Suprapubic skin (tissue), 4 donors: ENCODE results near the gene FASN. TPM values are rescaled to one million over a fixed set of nuclear protein-coding genes. Genes with fewer than 3 reads are reported as not detected.
"Not testable (repeated sequence)": the region's sequence is repeated elsewhere in the genome, so short reads cannot be mapped to it uniquely, and the experiment has no call there.

ENCODE experiments used
- DNase-seq, 2 donors: peaks; one replicate each; pipeline ENCODE4 v3.0.0-alpha.2; 2019; ENCODE audit warnings: low spot score in 2 of 2
- H3K27ac ChIP-seq: fragments of 200-600 bp; sonication (generic); one replicate; pipeline ENCODE4 v1.5.1; 2019
- H3K27me3 ChIP-seq: fragments of 200-600 bp; sonication (generic); one replicate; pipeline ENCODE4 v1.5.1; 2019
- H3K36me3 ChIP-seq: fragments of 200-600 bp; sonication (generic); one replicate; pipeline ENCODE4 v1.5.1; 2019
- H3K4me1 ChIP-seq: fragments of 200-600 bp; sonication (generic); one replicate; pipeline ENCODE4 v1.5.1; 2019
- H3K4me3 ChIP-seq: fragments of 200-600 bp; sonication (generic); one replicate; pipeline ENCODE4 v1.5.1; 2019; ENCODE audit warnings: mild to moderate bottlenecking
- H3K9me3 ChIP-seq: fragments of 200-600 bp; sonication (generic); one replicate; pipeline ENCODE4 v1.5.1; 2019
- EP300 ChIP-seq: sonication (generic); formaldehyde crosslinking; IDR thresholded peaks from one replicate; pipeline ENCODE4 v1.6.1; 2017; ENCODE audit warnings: antibody characterized with exemption
- POLR2A ChIP-seq, 2 donors: fragments of 450-650 bp; IDR thresholded peaks; one replicate each; pipeline ENCODE4 v1.6.1; 2017; ENCODE audit warnings: antibody characterized with exemption in 2 of 2, mild to moderate bottlenecking in 2 of 2, moderate library complexity in 2 of 2
- POLR2AphosphoS5 ChIP-seq, 3 donors: sonication (generic); formaldehyde crosslinking; IDR thresholded peaks; one replicate each; pipeline ENCODE4 v1.6.1; 2017; ENCODE audit warnings: antibody characterized with exemption in 3 of 3
- WGBS: methylation state at CpG from one replicate; pipeline ENCODE4 v1.1.5; 2018; 5-methylcytosine and 5-hydroxymethylcytosine counted together
- total RNA-seq, 4 donors: library from RNA; depleted of rRNA; stranded (reverse); fragments of >200 nt; gene quantifications; one replicate each; pipeline ENCODE4 v1.1.0, GENCODE V29; 2016
- TF ChIP-seq, protein P1 (sequence below), 2 donors: fragments of 200-600 bp in 1 of 2; fragments of 450-650 bp in 1 of 2; sonication (generic) in 1 of 2; IDR thresholded peaks; one replicate each; pipeline ENCODE4 v1.5.1; 2016 to 2019; ENCODE audit warnings: antibody characterized with exemption in 2 of 2, mild to moderate bottlenecking in 1 of 2, moderate library complexity in 1 of 2

FASN gene
- total RNA-seq, 4 donors from 2014 or later = 278 to 464 (median 359) TPM

DNA sequence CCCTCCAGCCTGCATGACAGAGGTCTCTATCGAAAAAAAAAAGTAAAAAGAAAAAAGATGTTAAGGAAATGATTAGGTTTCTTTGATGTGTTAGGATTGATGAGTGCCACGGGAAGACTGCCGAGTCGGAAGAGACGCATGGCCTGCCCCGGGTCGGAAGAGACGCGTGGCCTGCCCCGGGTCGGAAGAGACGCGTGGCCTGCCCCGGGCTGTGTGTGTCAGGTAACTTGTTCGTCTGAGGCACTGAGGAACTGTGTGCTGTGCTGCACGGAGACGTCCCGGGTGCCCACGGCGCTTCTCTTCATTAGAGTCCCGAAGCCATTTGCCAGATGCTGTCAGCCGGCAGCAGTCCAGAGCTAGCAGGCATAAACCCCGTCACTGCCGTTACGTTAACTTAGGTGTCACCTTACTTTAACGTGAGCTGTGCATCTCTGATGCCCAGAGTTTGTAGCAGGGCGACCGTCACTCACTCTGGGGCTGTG lies 40.5 kb upstream of the FASN start:
- DNase-seq = no peak

DNA sequence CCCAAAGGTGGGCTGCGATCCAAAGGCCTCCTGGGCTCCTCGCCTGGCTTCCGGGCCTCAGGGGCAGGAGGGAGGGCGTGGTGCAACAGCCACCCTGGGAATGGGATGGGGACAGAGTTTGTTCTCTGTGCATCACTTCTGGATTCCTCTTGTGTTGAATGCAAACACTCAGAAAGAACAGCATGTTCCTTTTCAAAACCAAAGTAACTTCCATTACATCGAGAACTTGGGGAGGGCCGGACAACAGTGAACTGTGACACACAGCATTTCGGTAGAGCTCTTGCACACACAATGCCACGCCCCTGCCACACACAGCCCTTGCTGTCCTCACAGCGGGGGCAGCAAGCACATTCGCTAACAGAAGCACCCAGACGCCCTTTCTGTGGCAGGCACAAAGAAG lies 36.1 kb upstream of the FASN start:
- 63% methylated on average over 11 of the region's 11 CpGs for WGBS
- peak overlapping the region; percentile 87 for H3K27ac ChIP-seq
- H3K36me3 ChIP-seq = no peaks in the 10 kb centered on the region
- peak; percentile 78 to 94 for DNase-seq
- H3K4me3 ChIP-seq = no peak overlapping the region
- H3K9me3 ChIP-seq = no peaks in the 10 kb centered on the region
- TF ChIP-seq POLR2A (IDR thresholded peaks at IDR 0.05) (no peak), EP300 (no peak), POLR2AphosphoS5 (IDR thresholded peaks at IDR 0.05) (peak in 2 of 3 donors; percentile 66 to 96)
- TF ChIP-seq, protein P1, sequence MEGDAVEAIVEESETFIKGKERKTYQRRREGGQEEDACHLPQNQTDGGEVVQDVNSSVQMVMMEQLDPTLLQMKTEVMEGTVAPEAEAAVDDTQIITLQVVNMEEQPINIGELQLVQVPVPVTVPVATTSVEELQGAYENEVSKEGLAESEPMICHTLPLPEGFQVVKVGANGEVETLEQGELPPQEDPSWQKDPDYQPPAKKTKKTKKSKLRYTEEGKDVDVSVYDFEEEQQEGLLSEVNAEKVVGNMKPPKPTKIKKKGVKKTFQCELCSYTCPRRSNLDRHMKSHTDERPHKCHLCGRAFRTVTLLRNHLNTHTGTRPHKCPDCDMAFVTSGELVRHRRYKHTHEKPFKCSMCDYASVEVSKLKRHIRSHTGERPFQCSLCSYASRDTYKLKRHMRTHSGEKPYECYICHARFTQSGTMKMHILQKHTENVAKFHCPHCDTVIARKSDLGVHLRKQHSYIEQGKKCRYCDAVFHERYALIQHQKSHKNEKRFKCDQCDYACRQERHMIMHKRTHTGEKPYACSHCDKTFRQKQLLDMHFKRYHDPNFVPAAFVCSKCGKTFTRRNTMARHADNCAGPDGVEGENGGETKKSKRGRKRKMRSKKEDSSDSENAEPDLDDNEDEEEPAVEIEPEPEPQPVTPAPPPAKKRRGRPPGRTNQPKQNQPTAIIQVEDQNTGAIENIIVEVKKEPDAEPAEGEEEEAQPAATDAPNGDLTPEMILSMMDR (IDR thresholded peaks at IDR 0.05) = no peak
- peaks cover 16% of the 10 kb centered on the region for H3K4me1 ChIP-seq
- no peaks in the 10 kb centered on the region for H3K27me3 ChIP-seq

More for the DNA sequence above, 40.5 kb upstream of the FASN start:
- Histone ChIP-seq H3K4me1 (peaks cover 11% of the 10 kb centered on the region), H3K36me3 (no peaks in the 10 kb centered on the region), H3K4me3 (no peak overlapping the region), H3K27ac (no peak overlapping the region), H3K27me3 (no peaks in the 10 kb centered on the region), H3K9me3 (no peaks in the 10 kb centered on the region)
- TF ChIP-seq POLR2A (IDR thresholded peaks at IDR 0.05) = no peak
- no peak for TF ChIP-seq POLR2AphosphoS5 (IDR thresholded peaks at IDR 0.05)
- TF ChIP-seq, protein P1 (IDR thresholded peaks at IDR 0.05) = no peak
- TF ChIP-seq EP300 = no peak
- WGBS = 91% methylated on average over 22 of the region's 28 CpGs

DNA sequence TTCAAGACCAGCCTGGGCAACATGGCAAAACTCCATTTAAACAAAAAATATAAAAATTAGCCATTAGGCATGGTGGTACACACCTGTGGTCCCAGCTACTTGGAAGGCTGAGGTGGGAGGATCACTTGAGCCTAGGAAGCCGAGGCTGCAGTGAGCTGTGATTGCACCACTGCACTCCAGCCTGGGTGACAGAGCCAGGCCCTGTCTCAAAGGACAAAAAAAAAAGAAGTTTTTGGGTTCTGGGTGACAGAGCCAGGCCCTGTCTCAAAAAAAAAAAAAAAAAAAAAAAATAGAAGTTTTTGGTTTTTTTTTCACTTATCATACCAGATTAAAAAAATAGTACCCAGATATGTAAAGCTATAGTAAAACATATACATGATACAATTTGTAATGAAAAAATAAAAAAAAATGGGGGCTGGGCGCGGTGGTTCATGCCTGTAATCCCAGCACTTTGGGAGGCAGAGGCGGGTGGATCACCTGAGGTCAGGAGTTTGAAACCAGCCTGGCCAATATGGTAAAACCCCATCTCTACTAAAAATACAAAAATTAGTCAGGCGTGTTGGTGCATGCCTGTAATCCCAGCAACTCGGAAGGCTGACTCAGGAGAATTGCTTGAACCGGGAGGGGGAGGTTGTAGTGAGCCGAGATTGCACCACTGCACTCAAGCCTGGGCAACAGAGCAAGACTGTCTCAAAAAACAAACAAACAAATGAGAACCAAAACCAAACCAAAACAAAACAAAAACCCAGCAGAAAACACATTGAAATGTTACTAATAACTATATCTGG lies 35.3 kb upstream of the FASN start:
- H3K27me3 ChIP-seq, H3K9me3 ChIP-seq, DNase-seq, H3K4me3 ChIP-seq, H3K36me3 ChIP-seq: not testable (repeated sequence)
- 54% methylated on average over 8 of the region's 8 CpGs for WGBS
- Histone ChIP-seq H3K27ac (peak overlapping the region; percentile 87), H3K4me1 (peaks cover 16% of the 10 kb centered on the region)
- peak in 1 of 3 donors; percentile 9 for TF ChIP-seq POLR2AphosphoS5 (IDR thresholded peaks at IDR 0.05)

DNA sequence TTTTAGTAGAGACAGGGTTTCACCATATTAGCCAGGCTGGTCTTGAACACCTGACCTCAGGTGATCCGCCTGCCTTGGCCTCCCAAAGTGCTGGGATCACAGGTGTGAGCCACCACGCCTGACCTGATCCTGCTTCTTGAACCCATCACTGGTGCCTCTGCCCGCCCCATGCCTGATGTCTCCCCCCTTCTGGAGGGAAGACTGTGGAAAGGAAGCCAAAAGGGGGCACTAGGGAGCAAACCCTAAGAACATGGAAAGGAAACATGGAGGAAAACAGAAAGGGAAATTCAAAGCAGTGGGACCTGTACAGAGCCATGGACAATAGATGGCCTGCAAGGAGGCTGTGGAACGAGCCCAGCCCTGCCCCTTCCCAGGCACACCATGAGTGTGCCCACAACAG lies 31.1 kb upstream of the FASN start:
- no peak for TF ChIP-seq POLR2AphosphoS5 (IDR thresholded peaks at IDR 0.05)
- TF ChIP-seq POLR2A (IDR thresholded peaks at IDR 0.05) = no peak
- no peak for TF ChIP-seq EP300
- TF ChIP-seq, protein P1 (IDR thresholded peaks at IDR 0.05) = no peak
- Histone ChIP-seq H3K9me3 (no peaks in the 10 kb centered on the region), H3K4me3 (no peak overlapping the region), H3K27me3 (no peaks in the 10 kb centered on the region), H3K36me3 (peaks cover 15% of the 10 kb centered on the region), H3K4me1 (peaks cover 8% of the 10 kb centered on the region), H3K27ac (no peak overlapping the region)
- 94% methylated on average over 4 of the region's 4 CpGs for WGBS
- no peak for DNase-seq

DNA sequence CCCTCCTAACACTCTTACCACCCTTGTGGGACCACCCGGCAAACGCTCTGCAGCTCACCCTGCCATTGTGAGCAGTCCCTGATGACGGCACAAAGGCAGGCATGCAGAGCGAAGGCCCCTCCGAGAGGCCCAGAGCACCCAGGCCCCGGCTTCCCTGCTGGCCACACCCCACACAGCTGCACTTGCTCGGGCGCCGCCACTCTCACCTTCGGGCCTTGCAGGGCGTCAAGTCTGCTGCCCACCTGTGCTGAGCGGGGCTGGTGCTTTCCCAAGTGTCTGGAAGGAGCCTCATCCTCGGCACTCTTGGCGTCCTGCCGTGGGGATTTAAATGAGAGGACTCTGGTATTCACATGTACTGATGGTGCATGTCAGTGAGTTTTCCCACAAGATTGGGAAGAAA lies 30.3 kb upstream of the FASN start:
- TF ChIP-seq POLR2A (IDR thresholded peaks at IDR 0.05) = no peak
- Histone ChIP-seq H3K4me3 (no peak overlapping the region), H3K4me1 (peaks cover 5% of the 10 kb centered on the region), H3K36me3 (peaks cover 15% of the 10 kb centered on the region), H3K27me3 (no peaks in the 10 kb centered on the region), H3K9me3 (no peaks in the 10 kb centered on the region), H3K27ac (no peak overlapping the region)
- whole genome bisulfite sequencing = 74% methylated on average over 10 of the region's 15 CpGs
- DNase-seq = no peak

DNA sequence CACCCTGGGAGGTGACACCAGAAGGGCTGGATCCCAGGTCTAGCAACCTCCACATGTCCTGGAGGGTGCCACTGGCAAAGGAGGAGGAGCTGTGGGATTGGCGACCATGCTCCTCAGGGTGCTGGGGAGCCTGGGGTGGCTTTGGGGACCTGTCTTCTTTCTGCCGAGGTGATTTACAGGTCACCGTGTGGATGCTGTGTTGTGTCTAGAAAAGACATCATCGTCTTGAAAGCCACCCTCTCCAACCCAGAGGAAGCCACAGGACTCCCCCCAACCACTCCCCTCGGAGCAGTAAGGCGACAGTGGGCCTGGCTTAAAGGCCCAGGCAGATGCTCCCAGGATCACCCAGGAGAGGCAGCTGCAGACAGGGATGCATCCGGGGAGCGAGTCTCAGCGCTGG lies 29.7 kb upstream of the FASN start:
- peaks cover 15% of the 10 kb centered on the region for H3K36me3 ChIP-seq
- no peaks in the 10 kb centered on the region for H3K27me3 ChIP-seq
- no peak overlapping the region for H3K4me3 ChIP-seq
- H3K4me1 ChIP-seq = peaks cover 1% of the 10 kb centered on the region
- no peak overlapping the region for H3K27ac ChIP-seq
- TF ChIP-seq, protein P1 (IDR thresholded peaks at IDR 0.05) = no peak
- TF ChIP-seq EP300 (no peak), POLR2AphosphoS5 (IDR thresholded peaks at IDR 0.05) (no peak), POLR2A (IDR thresholded peaks at IDR 0.05) (no peak)
- 92% methylated on average over 9 of the region's 9 CpGs for WGBS
- no peaks in the 10 kb centered on the region for H3K9me3 ChIP-seq
- no peak for DNase-seq
